ENCODE measurements around the gene CDON.
"Not testable (repeated sequence)": the region's sequence is repeated elsewhere in the genome, so short reads cannot be mapped to it uniquely, and the experiment has no call there.

- not testable (repeated sequence) for TF ChIP-seq CTCF (conservative IDR thresholded peaks at IDR 0.05); ZFX (IDR thresholded peaks at IDR 0.05)
These were observed 76.7 kb downstream of the CDON start for GRCh38 chr11:125985956-125986355.
